Fibroblast of mammary gland (primary cell): Measurements from ENCODE around the gene NR4A1.

Experiments
- DNase-seq: peaks from one replicate; pipeline ENCODE4 v3.0.0-alpha.2; 2010; ENCODE audit warnings: low read depth
- H3K4me3 ChIP-seq: 2 replicates; pipeline ENCODE4 v1.5.1; 2011; ENCODE audit warnings: low read depth, mild to moderate bottlenecking, low read length, moderate library complexity; ENCODE audit not compliant: control insufficient read depth
- CTCF ChIP-seq: conservative IDR thresholded peaks from 2 replicates; pipeline ENCODE4 v1.5.1; 2011; ENCODE audit warnings: low read depth, low read length, inconsistent platforms; ENCODE audit not compliant: control insufficient read depth, insufficient read depth

NR4A1 gene

GRCh38 chr12:52006726-52007157 lies 44.5 kb upstream of the NR4A1 start, which contains the start of gene TAMALIN:
Gene TAMALIN, plus strand, starts transcription at chr12:52006946. Its CDS starts 74 bp downstream, at chr12:52007020.
- DNase-seq, result no peak
- no peak for TF ChIP-seq CTCF
- peak within 1 kb of the TSS; percentile 48 for H3K4me3 ChIP-seq

GRCh38 chr12:52007158-52007921 lies 43.9 kb upstream of the NR4A1 start:
- no peak for TF ChIP-seq CTCF
- H3K4me3 ChIP-seq, result peak overlapping the region; percentile 48
- no peak for DNase-seq

- TF ChIP-seq CTCF, result no peak
- H3K4me3 ChIP-seq, result peak overlapping the region; percentile 48
- DNase-seq, result no peak
Measured at GRCh38 chr12:52007982-52008510, 43.2 kb upstream of the NR4A1 start.

- DNase-seq, result no peak
- H3K4me3 ChIP-seq, result no peak overlapping the region
- TF ChIP-seq CTCF, result no peak
Measured at GRCh38 chr12:52009081-52009751, 42.0 kb upstream of the NR4A1 start.

- DNase-seq, result peak; percentile 72
- TF ChIP-seq CTCF, result no peak
- H3K4me3 ChIP-seq, result peak overlapping the region; percentile 9
Measured at GRCh38 chr12:52010152-52010622, 41.1 kb upstream of the NR4A1 start.

GRCh38 chr12:52010692-52011601 lies 40.3 kb upstream of the NR4A1 start:
- peak overlapping the region; percentile 9 for H3K4me3 ChIP-seq
- TF ChIP-seq CTCF, result no peak
- DNase-seq, result no peak
